ENCODE results near the gene LHPP. TPM values are rescaled to one million over a fixed set of nuclear protein-coding genes. Genes with fewer than 3 reads are reported as not detected.

LHPP gene
- polyA plus RNA-seq, 2 of the 4 experiments (the other 2 are of a cell fraction): 14.4 to 18.6 TPM

- CTCF ChIA-PET: interaction anchor here (0.5 to 1.4 kb wide), 5 partner anchors 8 to 141 kb away, joined by 3 to 4 read pairs (median 3); no protein-coding TSS in a partner anchor
- WGBS (ENCODE audit: missing lambda C conversion rate): 94% methylated on average over 19 of the region's 19 CpGs
- POLR2A ChIA-PET: no interaction called here
- Histone ChIP-seq H3K4me1 (peaks cover 15% of the 10 kb centered on the region), H3K27ac (peak overlapping the region in 1 of 2 experiments; percentile 69; a peak in 1 of 6 replicates), H3K4me2 (no peak overlapping the region), H3K9me3 (no peaks in the 10 kb centered on the region), H3K4me3 (no peak overlapping the region)
- FAIRE-seq: no peak
- peak; percentile 25 to 38 for DNase-seq (ENCODE audit: low read depth in 1 of 2, low spot score in 1 of 2)
- peak in 1 of 2 experiments; percentile 56; a peak in 3 of 6 replicates for ATAC-seq
- TF ChIP-seq ATOH8 (CRISPR knock-in tag; IDR thresholded peaks at IDR 0.05; ENCODE audit: low read depth): no peak
- TF ChIP-seq RAD21 (conservative IDR thresholded peaks at IDR 0.05 in 1 of 2, IDR thresholded peaks at IDR 0.05 in 1 of 2): no peak
- TF ChIP-seq EHF (CRISPR knock-in tag; IDR thresholded peaks at IDR 0.05): no peak
- no peak for TF ChIP-seq CBX8 (IDR thresholded peaks at IDR 0.05)
- no peak for TF ChIP-seq NFE2L2 (conservative IDR thresholded peaks at IDR 0.05; ENCODE audit: low read length)
- TF ChIP-seq HEYL (CRISPR knock-in tag; IDR thresholded peaks at IDR 0.05): no peak
- no peak for TF ChIP-seq RFX5 (IDR thresholded peaks at IDR 0.05)
- no peak for TF ChIP-seq NPAS2 (CRISPR knock-in tag; IDR thresholded peaks at IDR 0.05; ENCODE audit: borderline replicate concordance)
- TF ChIP-seq HES2 (IDR thresholded peaks at IDR 0.05): no peak
- TF ChIP-seq CHD2 (IDR thresholded peaks at IDR 0.05; ENCODE audit: low read length, partially characterized antibody): no peak
- no peak for TF ChIP-seq PHF8 (IDR thresholded peaks at IDR 0.05; ENCODE audit: borderline replicate concordance, low read depth)
- TF ChIP-seq HDAC2 (IDR thresholded peaks at IDR 0.05): no peak
- no peak for TF ChIP-seq CHD4 (IDR thresholded peaks at IDR 0.05; ENCODE audit: borderline replicate concordance)
Measured at GRCh38 chr10:124646483-124647352, 185.1 kb downstream of the LHPP start.

- ChIA-PET CTCF (interaction anchor here (1.3 to 1.4 kb wide), 2 partner anchors 9 to 94 kb away, joined by 3 to 4 read pairs; no protein-coding TSS in a partner anchor), POLR2A (no interaction called here)
- Histone ChIP-seq H3K4me2 (no peak overlapping the region), H3K9me3 (no peaks in the 10 kb centered on the region), H3K4me3 (no peak overlapping the region), H3K27ac (peak overlapping the region in 1 of 2 experiments; percentile 30; a peak in 2 of 6 replicates), H3K4me1 (peaks cover 15% of the 10 kb centered on the region)
- TF ChIP-seq MAFK (IDR thresholded peaks at IDR 0.05; ENCODE audit: partially characterized antibody): no peak
- FAIRE-seq: no peak
- peak; percentile 21 to 22 for DNase-seq (ENCODE audit: low read depth in 1 of 2, low spot score in 1 of 2)
- 81% methylated on average over 8 of the region's 9 CpGs for WGBS (ENCODE audit: missing lambda C conversion rate)
- peak in 1 of 2 experiments; percentile 70; a peak in 3 of 6 replicates for ATAC-seq
Measured at GRCh38 chr10:124647421-124648130, 186.0 kb downstream of the LHPP start.

GRCh38 chr10:124648131-124648475, 186.5 kb downstream of the LHPP start:
- Histone ChIP-seq H3K9me3 (no peaks in the 10 kb centered on the region), H3K4me2 (no peak overlapping the region), H3K27ac (peak overlapping the region in 1 of 2 experiments; percentile 30; a peak in 2 of 6 replicates), H3K4me1 (peaks cover 15% of the 10 kb centered on the region), H3K4me3 (no peak overlapping the region)
- 89% methylated on average over 6 of the region's 7 CpGs for WGBS (ENCODE audit: missing lambda C conversion rate)
- POLR2A ChIA-PET: no interaction called here
- no peak for ATAC-seq
- no peak for TF ChIP-seq MAZ (IDR thresholded peaks at IDR 0.05; ENCODE audit: borderline replicate concordance, low read depth, low read length)
- CTCF ChIA-PET: interaction anchor here (1.3 to 1.4 kb wide), 2 partner anchors 9 to 94 kb away, joined by 3 to 4 read pairs; no protein-coding TSS in a partner anchor
- DNase-seq (ENCODE audit: low read depth in 1 of 2, low spot score in 1 of 2): no peak
- FAIRE-seq: no peak

- DNase-seq (ENCODE audit: low read depth in 1 of 2, low spot score in 1 of 2) (no peak), FAIRE-seq (no peak), ATAC-seq (no peak)
- H3K4me1 ChIP-seq: peaks cover 15% of the 10 kb centered on the region
- POLR2A ChIA-PET: no interaction called here
- no peak overlapping the region for H3K4me3 ChIP-seq
- H3K4me2 ChIP-seq: no peak overlapping the region
- CTCF ChIA-PET: interaction anchor here (0.9 to 1.1 kb wide), 2 partner anchors 12 to 118 kb away, joined by 3 read pairs; no protein-coding TSS in a partner anchor
- H3K9me3 ChIP-seq: no peaks in the 10 kb centered on the region
- no peak for TF ChIP-seq ATOH8 (CRISPR knock-in tag; IDR thresholded peaks at IDR 0.05; ENCODE audit: low read depth)
- no peak for TF ChIP-seq HOXB5 (CRISPR knock-in tag; IDR thresholded peaks at IDR 0.05)
- no peak for TF ChIP-seq CBX8 (IDR thresholded peaks at IDR 0.05)
- TF ChIP-seq KDM1A (IDR thresholded peaks at IDR 0.05; ENCODE audit: low read depth): no peak
- no peak for TF ChIP-seq MAZ (IDR thresholded peaks at IDR 0.05; ENCODE audit: borderline replicate concordance, low read depth, low read length)
- TF ChIP-seq USF2 (IDR thresholded peaks at IDR 0.05): no peak
- no peak for TF ChIP-seq JUNB (IDR thresholded peaks at IDR 0.05)
- TF ChIP-seq ESRRA (IDR thresholded peaks at IDR 0.05; ENCODE audit: borderline replicate concordance, low read length): no peak
- no peak for TF ChIP-seq MAX (IDR thresholded peaks at IDR 0.05)
- TF ChIP-seq FOSB (CRISPR knock-in tag; IDR thresholded peaks at IDR 0.05): no peak
- no peak for TF ChIP-seq RAD21 (conservative IDR thresholded peaks at IDR 0.05 in 1 of 2, IDR thresholded peaks at IDR 0.05 in 1 of 2)
- no peak for TF ChIP-seq ZNF302 (CRISPR knock-in tag; IDR thresholded peaks at IDR 0.05)
- TF ChIP-seq FOSL2 (IDR thresholded peaks at IDR 0.05): no peak
- no peak for TF ChIP-seq FOSL2 (CRISPR knock-in tag; IDR thresholded peaks at IDR 0.05)
- no peak for TF ChIP-seq POLR2A (IDR thresholded peaks at IDR 0.05; ENCODE audit: low read length)
- H3K27ac ChIP-seq: no peak overlapping the region; a peak in 1 of 6 replicates
- WGBS (ENCODE audit: missing lambda C conversion rate): 84% methylated on average over 9 of the region's 9 CpGs
Measured at GRCh38 chr10:124648738-124649137, 187.1 kb downstream of the LHPP start.
